ENCODE measurements around the gene SCARB1. TPM values are rescaled to one million over a fixed set of nuclear protein-coding genes. Genes with fewer than 3 reads are reported as not detected.

Gene SCARB1
- total RNA-seq, 1 donor from 2014 or later: 81.1 TPM

DNA sequence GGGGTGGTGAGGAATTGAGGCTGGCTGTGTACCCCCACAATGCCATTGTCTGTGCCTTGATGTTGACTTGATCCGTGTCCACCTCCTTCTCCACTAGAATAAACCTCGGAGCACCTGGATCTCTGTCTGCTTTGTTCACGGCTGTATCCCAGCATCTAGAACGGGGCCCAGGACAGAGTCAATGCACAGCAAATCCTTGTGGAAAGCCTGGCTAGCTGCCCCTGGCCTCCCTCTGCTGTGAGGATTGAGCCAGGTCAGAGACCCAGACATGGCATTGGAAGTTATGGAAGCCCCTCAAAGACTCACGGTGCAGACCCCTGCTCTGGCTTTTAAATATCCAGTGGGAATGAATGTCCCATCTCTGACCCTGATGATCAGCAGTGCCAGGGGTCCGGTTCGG lies 109.2 kb downstream of the SCARB1 start:
- Histone ChIP-seq H3K4me3 (no peak overlapping the region), H3K9me3 (no peaks in the 10 kb centered on the region), H3K27ac (peak overlapping the region; percentile 46 to 50), H3K27me3 (no peaks in the 10 kb centered on the region), H3K4me1 (peaks cover 3 to 33% of the 10 kb centered on the region in 2 donors), H3K36me3 (no peaks in the 10 kb centered on the region)
- no peak for DNase-seq (ENCODE audit: low spot score in 2 of 2)
- intact Hi-C loops (cut with DNase I): no loop called here
- TF ChIP-seq, protein P1, sequence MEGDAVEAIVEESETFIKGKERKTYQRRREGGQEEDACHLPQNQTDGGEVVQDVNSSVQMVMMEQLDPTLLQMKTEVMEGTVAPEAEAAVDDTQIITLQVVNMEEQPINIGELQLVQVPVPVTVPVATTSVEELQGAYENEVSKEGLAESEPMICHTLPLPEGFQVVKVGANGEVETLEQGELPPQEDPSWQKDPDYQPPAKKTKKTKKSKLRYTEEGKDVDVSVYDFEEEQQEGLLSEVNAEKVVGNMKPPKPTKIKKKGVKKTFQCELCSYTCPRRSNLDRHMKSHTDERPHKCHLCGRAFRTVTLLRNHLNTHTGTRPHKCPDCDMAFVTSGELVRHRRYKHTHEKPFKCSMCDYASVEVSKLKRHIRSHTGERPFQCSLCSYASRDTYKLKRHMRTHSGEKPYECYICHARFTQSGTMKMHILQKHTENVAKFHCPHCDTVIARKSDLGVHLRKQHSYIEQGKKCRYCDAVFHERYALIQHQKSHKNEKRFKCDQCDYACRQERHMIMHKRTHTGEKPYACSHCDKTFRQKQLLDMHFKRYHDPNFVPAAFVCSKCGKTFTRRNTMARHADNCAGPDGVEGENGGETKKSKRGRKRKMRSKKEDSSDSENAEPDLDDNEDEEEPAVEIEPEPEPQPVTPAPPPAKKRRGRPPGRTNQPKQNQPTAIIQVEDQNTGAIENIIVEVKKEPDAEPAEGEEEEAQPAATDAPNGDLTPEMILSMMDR (IDR thresholded peaks at IDR 0.05): no peak

- no peaks in the 10 kb centered on the region for H3K36me3 ChIP-seq
- H3K4me1 ChIP-seq: peaks cover 3 to 31% of the 10 kb centered on the region in 2 donors
- no peaks in the 10 kb centered on the region for H3K27me3 ChIP-seq
- H3K9me3 ChIP-seq: no peaks in the 10 kb centered on the region
- DNase-seq (ENCODE audit: low spot score in 2 of 2): no peak
- H3K27ac ChIP-seq: no peak overlapping the region
- H3K4me3 ChIP-seq: no peak overlapping the region
- TF ChIP-seq, protein P1 (IDR thresholded peaks at IDR 0.05): no peak
- intact Hi-C loops (cut with DNase I): no loop called here
These were observed 109.7 kb downstream of the SCARB1 start for GRCh38 chr12:124753993-124754392.

DNA sequence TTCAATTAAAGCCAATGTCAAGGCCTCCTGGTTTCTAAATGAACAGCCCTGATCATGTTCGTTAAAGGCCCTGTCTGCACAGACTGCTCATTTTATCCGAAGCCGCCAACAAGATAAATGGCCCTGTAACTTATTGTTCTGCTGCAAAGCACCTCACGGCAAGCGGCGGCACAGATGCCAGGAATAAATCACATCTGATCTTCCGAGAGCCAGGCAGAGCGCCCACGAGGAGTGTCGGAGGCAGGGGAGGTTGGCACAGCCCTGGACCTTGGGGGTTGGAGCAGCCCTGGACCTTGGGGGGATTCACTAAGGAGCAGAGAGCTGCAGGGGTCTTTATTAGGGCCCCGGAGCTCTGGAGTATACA lies 110.5 kb downstream of the SCARB1 start:
- Histone ChIP-seq H3K27ac (no peak overlapping the region), H3K36me3 (no peaks in the 10 kb centered on the region), H3K4me1 (peaks cover 3 to 23% of the 10 kb centered on the region in 2 donors), H3K9me3 (no peaks in the 10 kb centered on the region), H3K27me3 (no peaks in the 10 kb centered on the region), H3K4me3 (no peak overlapping the region)
- TF ChIP-seq, protein P1 (IDR thresholded peaks at IDR 0.05): no peak
- DNase-seq (ENCODE audit: low spot score in 2 of 2): no peak
- intact Hi-C loops (cut with DNase I): no loop called here

- DNase-seq (ENCODE audit: low spot score in 2 of 2): peak in 1 of 2 donors; percentile 78
- H3K36me3 ChIP-seq: no peaks in the 10 kb centered on the region
- TF ChIP-seq, protein P1 (IDR thresholded peaks at IDR 0.05): no peak
- H3K4me3 ChIP-seq: no peak overlapping the region
- intact Hi-C loops (cut with DNase I): no loop called here
- H3K27me3 ChIP-seq: no peaks in the 10 kb centered on the region
- peaks cover 0 to 19% of the 10 kb centered on the region in 2 donors for H3K4me1 ChIP-seq
- H3K9me3 ChIP-seq: no peaks in the 10 kb centered on the region
- peak overlapping the region in 1 of 2 donors; percentile 33 for H3K27ac ChIP-seq
These were observed 111.0 kb downstream of the SCARB1 start for GRCh38 chr12:124752437-124753227.

- intact Hi-C loops (cut with DNase I): no loop called here
- H3K4me1 ChIP-seq: peaks cover 1 to 19% of the 10 kb centered on the region in 2 donors
- TF ChIP-seq, protein P1 (IDR thresholded peaks at IDR 0.05): no peak
These were observed 111.9 kb downstream of the SCARB1 start for GRCh38 chr12:124751654-124752355.

More at GRCh38 chr12:124751654-124752355, 111.9 kb downstream of the SCARB1 start:
- Histone ChIP-seq H3K27ac (peak overlapping the region in 1 of 2 donors; percentile 16), H3K27me3 (no peaks in the 10 kb centered on the region), H3K9me3 (no peaks in the 10 kb centered on the region), H3K4me3 (no peak overlapping the region), H3K36me3 (no peaks in the 10 kb centered on the region)
- no peak for DNase-seq (ENCODE audit: low spot score in 2 of 2)
